ENCODE data around the gene RAB40C.

- TF ChIP-seq, protein P1, sequence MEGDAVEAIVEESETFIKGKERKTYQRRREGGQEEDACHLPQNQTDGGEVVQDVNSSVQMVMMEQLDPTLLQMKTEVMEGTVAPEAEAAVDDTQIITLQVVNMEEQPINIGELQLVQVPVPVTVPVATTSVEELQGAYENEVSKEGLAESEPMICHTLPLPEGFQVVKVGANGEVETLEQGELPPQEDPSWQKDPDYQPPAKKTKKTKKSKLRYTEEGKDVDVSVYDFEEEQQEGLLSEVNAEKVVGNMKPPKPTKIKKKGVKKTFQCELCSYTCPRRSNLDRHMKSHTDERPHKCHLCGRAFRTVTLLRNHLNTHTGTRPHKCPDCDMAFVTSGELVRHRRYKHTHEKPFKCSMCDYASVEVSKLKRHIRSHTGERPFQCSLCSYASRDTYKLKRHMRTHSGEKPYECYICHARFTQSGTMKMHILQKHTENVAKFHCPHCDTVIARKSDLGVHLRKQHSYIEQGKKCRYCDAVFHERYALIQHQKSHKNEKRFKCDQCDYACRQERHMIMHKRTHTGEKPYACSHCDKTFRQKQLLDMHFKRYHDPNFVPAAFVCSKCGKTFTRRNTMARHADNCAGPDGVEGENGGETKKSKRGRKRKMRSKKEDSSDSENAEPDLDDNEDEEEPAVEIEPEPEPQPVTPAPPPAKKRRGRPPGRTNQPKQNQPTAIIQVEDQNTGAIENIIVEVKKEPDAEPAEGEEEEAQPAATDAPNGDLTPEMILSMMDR (conservative IDR thresholded peaks at IDR 0.05 in 1 of 2, IDR thresholded peaks at IDR 0.05 in 1 of 2; ENCODE audit: extremely low read depth in 1 of 2, insufficient read depth in 1 of 2, low read depth in 1 of 2, low read length in 2 of 2), result no peak
- TF ChIP-seq EZH2 (IDR thresholded peaks at IDR 0.05; ENCODE audit: borderline replicate concordance, low read length), result no peak
Measured at GRCh38 chr16:619476-620100, 29.7 kb downstream of the RAB40C start.
